Measurements from ENCODE around the gene ADCY5. TPM values are rescaled to one million over a fixed set of nuclear protein-coding genes. Genes with fewer than 3 reads are reported as not detected.

The ADCY5 gene
- total RNA-seq, 1 experiment from 2014 or later: 0.90 TPM

- no peak for DNase-seq (ENCODE audit: low spot score)
Observed at GRCh38 chr3:123369085-123369484, 79.8 kb downstream of the ADCY5 start.

- DNase-seq (ENCODE audit: low spot score): no peak
Observed at GRCh38 chr3:123367467-123368154, 81.3 kb downstream of the ADCY5 start.

GRCh38 chr3:123365450-123366143 is 83.3 kb downstream of the ADCY5 start:
- peak; percentile 45 for DNase-seq (ENCODE audit: low spot score)

- DNase-seq (ENCODE audit: low spot score): no peak
Observed at GRCh38 chr3:123361071-123361470, 87.8 kb downstream of the ADCY5 start.

GRCh38 chr3:123357275-123357674 is 91.6 kb downstream of the ADCY5 start:
- no peak for DNase-seq (ENCODE audit: low spot score)

- peak; percentile 79 for DNase-seq (ENCODE audit: low spot score)
Observed at GRCh38 chr3:123353850-123354233, 95.0 kb downstream of the ADCY5 start.

GRCh38 chr3:123353227-123353849 is 95.6 kb downstream of the ADCY5 start:
- no peak for DNase-seq (ENCODE audit: low spot score)

GRCh38 chr3:123352134-123352554 is 96.7 kb downstream of the ADCY5 start:
- peak; percentile 41 for DNase-seq (ENCODE audit: low spot score)

GRCh38 chr3:123351501-123351900 is 97.4 kb downstream of the ADCY5 start:
- no peak for DNase-seq (ENCODE audit: low spot score)

- DNase-seq (ENCODE audit: low spot score): no peak
Observed at GRCh38 chr3:123350971-123351370, 97.9 kb downstream of the ADCY5 start.

GRCh38 chr3:123349566-123350435 is 99.1 kb downstream of the ADCY5 start:
- no peak for DNase-seq (ENCODE audit: low spot score)

- no peak for DNase-seq (ENCODE audit: low spot score)
Observed at GRCh38 chr3:123349201-123349535, 99.7 kb downstream of the ADCY5 start.

- DNase-seq (ENCODE audit: low spot score): no peak
Observed at GRCh38 chr3:123348471-123349200, 100.3 kb downstream of the ADCY5 start.

GRCh38 chr3:123347691-123348264 is 101.1 kb downstream of the ADCY5 start:
- no peak for DNase-seq (ENCODE audit: low spot score)

GRCh38 chr3:123347205-123347604 is 101.7 kb downstream of the ADCY5 start:
- no peak for DNase-seq (ENCODE audit: low spot score)

GRCh38 chr3:123346021-123346420 is 102.9 kb downstream of the ADCY5 start:
- DNase-seq (ENCODE audit: low spot score): no peak

GRCh38 chr3:123344907-123345594 is 103.8 kb downstream of the ADCY5 start:
- no peak for DNase-seq (ENCODE audit: low spot score)

- DNase-seq (ENCODE audit: low spot score): peak; percentile 73
Observed at GRCh38 chr3:123344175-123344906, 104.5 kb downstream of the ADCY5 start.

GRCh38 chr3:123343296-123344174 is 105.4 kb downstream of the ADCY5 start:
- no peak for DNase-seq (ENCODE audit: low spot score)

Measured in A172 (cell line).